Activated T-cell treated with anti-CD3 and anti-CD28 coated beads, Interleukin-2, amount 50 U/mL, for 4 hours (primary cell): ENCODE measurements around the gene PAGE5. TPM values are rescaled to one million over a fixed set of nuclear protein-coding genes. Genes with fewer than 3 reads are reported as not detected.

Source experiments
- ATAC-seq, 2 donors: fragments of 200-7000 bp; cut with Tn5 transposase; one replicate each; pipeline ENCODE4 v1.10.0; 2021
- DNase-seq: peaks from one replicate; pipeline ENCODE4 v3.0.0-alpha.2; 2020
- H3K27me3 Mint-ChIP-seq: one replicate; pipeline ENCODE4 v1.8.0; 2021; ENCODE audit warnings: low read depth, mixed read lengths
- H3K36me3 Mint-ChIP-seq: one replicate; pipeline ENCODE4 v1.8.0; 2022; ENCODE audit warnings: mixed read lengths; ENCODE audit not compliant: insufficient read depth
- H3K4me1 Mint-ChIP-seq: one replicate; pipeline ENCODE4 v1.8.0; 2021; ENCODE audit warnings: low read depth, mixed read lengths
- H3K4me3 Mint-ChIP-seq: one replicate; pipeline ENCODE4 v1.8.0; 2021; ENCODE audit warnings: mild to moderate bottlenecking, moderate library complexity, mixed read lengths
- H3K9me3 Mint-ChIP-seq: one replicate; pipeline ENCODE4 v1.8.0; 2021; ENCODE audit warnings: mixed read lengths
- total RNA-seq, 3 donors: library from RNA; stranded (reverse); gene quantifications; one replicate each; pipeline ENCODE4 v1.2.1, GENCODE V29; 2021

Gene PAGE5
- 1 to 10 TPM in 1 of 3 donors, under 1 TPM in 1, not detected in 1; 0.90 to 3.0 TPM for total RNA-seq

DNA sequence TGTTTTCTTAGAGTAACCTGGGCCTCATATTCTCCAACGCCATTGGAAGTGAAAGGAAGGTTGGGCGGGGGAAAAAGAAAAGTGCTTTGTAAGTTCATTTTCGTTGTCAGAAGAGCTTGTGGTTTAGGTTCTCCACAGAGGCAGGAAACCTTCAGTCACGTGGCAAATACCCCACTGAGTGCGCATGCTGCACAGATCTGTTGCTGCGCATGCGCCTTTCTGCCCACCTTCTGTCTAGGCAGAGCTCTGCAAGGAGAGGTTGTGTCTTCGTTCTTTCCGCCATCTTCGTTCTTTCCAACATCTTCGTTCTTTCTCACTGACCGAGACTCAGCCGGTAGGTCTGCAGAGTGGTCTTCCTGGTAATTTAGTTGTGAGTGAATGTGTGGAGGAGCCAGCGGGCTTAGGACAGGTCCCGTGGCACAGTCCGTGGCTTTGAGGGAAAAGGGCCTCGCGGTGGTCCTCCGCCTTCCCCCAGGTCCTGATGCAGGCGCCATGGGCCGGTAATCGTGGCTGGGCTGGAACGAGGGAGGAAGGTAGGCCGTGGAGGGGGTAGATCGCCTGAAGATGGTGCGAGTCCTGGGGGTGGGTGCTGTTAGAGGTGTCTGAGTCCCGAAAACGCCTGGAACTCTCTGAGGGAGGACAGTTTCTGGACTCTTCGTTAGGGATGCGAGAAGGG is at the start of gene PAGE5:
TSS of gene PAGE5 (plus strand) at position 228 of the 676 bp plus-strand sequence. CDS start 1,037 bp downstream, outside the sequence.
- H3K4me3 Mint-ChIP-seq: no peak within 1 kb of the TSS
- no peaks in the 10 kb centered on the region for H3K27me3 Mint-ChIP-seq
- H3K4me1 Mint-ChIP-seq: no peaks in the 10 kb centered on the region
- DNase-seq (no peak), ATAC-seq (no peak)
- H3K36me3 Mint-ChIP-seq: no peaks in the 10 kb centered on the region
- H3K9me3 Mint-ChIP-seq: no peaks in the 10 kb centered on the region

DNA sequence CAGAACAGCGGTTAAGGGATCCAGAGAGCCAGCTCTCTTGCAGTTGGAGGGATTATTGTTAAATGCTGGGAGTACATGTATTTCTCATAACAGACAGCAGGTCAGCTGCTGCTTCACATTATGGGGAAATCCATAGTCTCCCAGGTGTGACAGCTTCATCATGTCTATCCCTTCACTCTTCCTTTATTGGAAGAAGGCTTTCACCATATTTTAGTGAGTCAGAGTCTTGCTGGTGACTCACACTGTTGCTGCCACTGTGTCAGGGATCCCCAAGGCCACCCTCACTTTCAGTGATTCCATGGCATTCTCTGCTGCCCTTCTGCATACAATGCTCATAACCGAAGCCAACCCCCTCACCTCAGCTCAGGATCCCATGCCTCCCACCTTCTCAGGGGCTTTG is 32.9 kb upstream of the PAGE5 start:
- ATAC-seq (no peak), DNase-seq (no peak)
- Mint-ChIP-seq H3K4me1 (no peaks in the 10 kb centered on the region), H3K9me3 (no peaks in the 10 kb centered on the region), H3K27me3 (peaks cover 2% of the 10 kb centered on the region), H3K4me3 (no peak overlapping the region), H3K36me3 (no peaks in the 10 kb centered on the region)

- Mint-ChIP-seq H3K36me3 (no peaks in the 10 kb centered on the region), H3K4me1 (no peaks in the 10 kb centered on the region), H3K4me3 (no peak overlapping the region), H3K9me3 (peaks cover 3% of the 10 kb centered on the region), H3K27me3 (no peaks in the 10 kb centered on the region)
- ATAC-seq (no peak), DNase-seq (no peak)
Observed at GRCh38 chrX:55196688-55197087, 23.5 kb upstream of the PAGE5 start.

DNA sequence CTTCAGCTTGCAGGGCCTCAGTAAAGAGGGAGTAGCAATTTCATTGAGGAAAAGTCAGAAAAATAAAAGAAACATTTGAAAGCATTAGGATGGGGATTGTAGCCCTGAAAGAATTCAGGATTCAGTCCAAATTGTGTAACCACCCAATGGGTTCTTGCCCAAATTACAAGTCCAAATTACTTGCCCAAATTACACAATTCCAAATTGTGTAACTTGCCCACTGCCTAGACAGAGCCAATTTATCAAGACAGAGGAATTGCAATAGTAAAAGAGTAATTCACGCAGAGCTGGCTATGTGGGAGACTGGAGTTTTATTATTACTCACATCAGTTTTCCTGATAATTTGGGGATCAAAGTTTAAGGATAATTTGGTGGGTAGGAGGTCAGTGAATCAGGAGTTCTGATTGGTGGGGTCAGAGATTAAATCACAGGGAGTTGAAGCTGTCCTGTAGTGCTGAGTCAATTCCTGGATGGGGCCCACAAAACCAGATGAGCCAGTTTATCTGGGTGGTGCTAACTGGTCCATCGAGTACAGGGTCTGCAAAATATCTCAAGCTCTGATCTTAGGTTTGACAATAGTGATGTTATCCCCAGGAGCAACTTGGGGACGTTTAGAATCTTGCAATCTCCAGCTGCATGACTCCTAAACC is 18.1 kb upstream of the PAGE5 start:
- Mint-ChIP-seq H3K4me3 (no peak overlapping the region), H3K9me3 (no peaks in the 10 kb centered on the region), H3K4me1 (no peaks in the 10 kb centered on the region), H3K27me3 (no peaks in the 10 kb centered on the region), H3K36me3 (no peaks in the 10 kb centered on the region)
- DNase-seq (no peak), ATAC-seq (no peak)

- no peak overlapping the region for H3K4me3 Mint-ChIP-seq
- H3K27me3 Mint-ChIP-seq: no peaks in the 10 kb centered on the region
- H3K4me1 Mint-ChIP-seq: no peaks in the 10 kb centered on the region
- no peaks in the 10 kb centered on the region for H3K36me3 Mint-ChIP-seq
- DNase-seq (no peak), ATAC-seq (no peak)
- H3K9me3 Mint-ChIP-seq: peaks cover 4% of the 10 kb centered on the region
Observed at GRCh38 chrX:55206162-55206941, 13.8 kb upstream of the PAGE5 start.

DNA sequence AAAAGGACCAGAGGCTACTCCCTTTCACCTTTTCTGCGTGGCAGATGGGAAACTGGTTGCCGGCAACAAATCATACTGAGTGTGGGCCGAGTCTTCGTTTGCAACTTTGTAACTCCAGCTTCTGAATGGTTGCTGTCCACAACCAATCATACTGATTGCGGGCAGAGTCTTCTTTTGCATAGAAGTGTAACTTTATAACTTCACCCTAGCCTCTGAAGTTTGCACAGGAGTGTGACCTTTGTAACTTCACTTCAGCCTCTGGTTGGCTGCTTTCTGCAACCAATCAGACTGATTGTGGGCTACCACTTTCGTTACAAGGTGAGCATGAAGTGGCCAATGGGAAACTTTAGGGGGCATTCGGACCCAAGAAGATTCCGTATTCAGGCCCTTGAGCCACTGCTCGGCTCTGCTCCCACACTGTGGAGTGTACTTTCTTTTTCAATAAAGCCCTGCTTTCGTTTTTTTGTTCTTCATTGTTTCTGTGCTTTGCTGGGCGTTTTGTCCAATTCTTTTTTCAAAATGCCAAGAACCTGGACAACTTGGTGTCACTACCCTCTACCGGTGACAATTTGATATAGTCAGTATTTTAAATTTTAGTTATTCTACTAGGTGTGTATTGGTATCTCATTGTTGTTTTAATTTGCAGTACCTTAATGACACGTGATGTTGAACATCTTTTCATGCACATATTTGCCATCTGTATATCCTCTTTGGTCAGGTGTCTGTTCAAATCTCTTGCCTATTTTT is 9.0 kb upstream of the PAGE5 start:
- DNase-seq: no peak
- no peaks in the 10 kb centered on the region for H3K36me3 Mint-ChIP-seq
- no peak overlapping the region for H3K4me3 Mint-ChIP-seq
- ATAC-seq: no peak
- H3K9me3 Mint-ChIP-seq: peaks cover 4% of the 10 kb centered on the region
- H3K27me3 Mint-ChIP-seq: no peaks in the 10 kb centered on the region
- H3K4me1 Mint-ChIP-seq: no peaks in the 10 kb centered on the region

DNA sequence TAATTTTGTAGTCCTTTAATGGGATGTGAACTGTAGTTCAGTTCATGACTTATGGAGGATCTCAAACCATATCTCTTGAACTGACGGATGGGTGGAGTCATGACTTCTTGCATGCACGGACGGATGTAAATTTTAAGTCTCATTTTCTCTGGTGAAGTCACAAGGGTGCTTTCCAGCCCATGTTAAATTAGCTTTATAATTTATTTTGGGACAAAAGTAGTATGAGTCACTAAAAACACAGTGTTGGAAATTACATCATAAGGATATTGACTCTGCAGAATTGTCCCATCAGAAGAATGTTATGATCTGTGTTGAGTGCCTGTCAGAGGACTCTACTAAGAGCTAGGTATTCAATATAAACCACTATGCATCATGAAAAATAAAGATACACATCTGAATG is 6.8 kb upstream of the PAGE5 start:
- no peaks in the 10 kb centered on the region for H3K27me3 Mint-ChIP-seq
- no peak for DNase-seq
- H3K4me1 Mint-ChIP-seq: no peaks in the 10 kb centered on the region
- no peak overlapping the region for H3K4me3 Mint-ChIP-seq
- ATAC-seq: no peak
- H3K9me3 Mint-ChIP-seq: peaks cover under 1% of the 10 kb centered on the region
- no peaks in the 10 kb centered on the region for H3K36me3 Mint-ChIP-seq

- no peaks in the 10 kb centered on the region for H3K4me1 Mint-ChIP-seq
- no peak overlapping the region for H3K4me3 Mint-ChIP-seq
- peaks cover 2% of the 10 kb centered on the region for H3K27me3 Mint-ChIP-seq
- ATAC-seq: no peak
- no peaks in the 10 kb centered on the region for H3K9me3 Mint-ChIP-seq
- no peak for DNase-seq
- H3K36me3 Mint-ChIP-seq: no peaks in the 10 kb centered on the region
Observed at GRCh38 chrX:55240788-55241340, 20.7 kb downstream of the PAGE5 start.

GRCh38 chrX:55253528-55253927 is 33.4 kb downstream of the PAGE5 start:
- ATAC-seq: no peak
- DNase-seq: no peak
- no peaks in the 10 kb centered on the region for H3K9me3 Mint-ChIP-seq
- H3K27me3 Mint-ChIP-seq: no peaks in the 10 kb centered on the region
- H3K4me1 Mint-ChIP-seq: no peaks in the 10 kb centered on the region
- no peak overlapping the region for H3K4me3 Mint-ChIP-seq
- H3K36me3 Mint-ChIP-seq: no peaks in the 10 kb centered on the region

GRCh38 chrX:55260806-55261205 is 40.7 kb downstream of the PAGE5 start:
- H3K4me3 Mint-ChIP-seq: no peak overlapping the region
- H3K27me3 Mint-ChIP-seq: no peaks in the 10 kb centered on the region
- H3K9me3 Mint-ChIP-seq: no peaks in the 10 kb centered on the region
- ATAC-seq (no peak), DNase-seq (no peak)
- no peaks in the 10 kb centered on the region for H3K4me1 Mint-ChIP-seq
- no peaks in the 10 kb centered on the region for H3K36me3 Mint-ChIP-seq

- ATAC-seq (no peak), DNase-seq (no peak)
- Mint-ChIP-seq H3K4me3 (no peak within 1 kb of the TSS), H3K4me1 (no peaks in the 10 kb centered on the region), H3K9me3 (no peaks in the 10 kb centered on the region), H3K27me3 (peaks cover 1% of the 10 kb centered on the region), H3K36me3 (no peaks in the 10 kb centered on the region)
Observed at GRCh38 chrX:55264816-55265215, 44.7 kb downstream of the PAGE5 start, which contains the start of gene PAGE3. Gene PAGE3 (minus strand): TSS chrX:55264916. CDS start chrX:55263903, 1,013 bp downstream.
